ENCODE data around the gene NCOA5.

GRCh38 chr20:46083101-46083500, 6.7 kb downstream of the NCOA5 start:
- TF ChIP-seq CTCF (conservative IDR thresholded peaks at IDR 0.05) = no peak
- no peak for TF ChIP-seq ZFX (IDR thresholded peaks at IDR 0.05)
